SU-DHL-6 (cell line): ENCODE results near the gene RPS6KL1.
"Not testable (repeated sequence)": the region's sequence is repeated elsewhere in the genome, so short reads cannot be mapped to it uniquely, and the experiment has no call there.

ENCODE experiments used
- H2AFZ ChIP-seq: fragments of 200-600 bp; sonication (generic); 2 replicates; pipeline ENCODE4 v1.6.1; 2014; ENCODE audit warnings: low read depth, mild to moderate bottlenecking, moderate library complexity, mixed read lengths, antibody characterized with exemption, low read length; ENCODE audit not compliant: severe bottlenecking
- H3F3A ChIP-seq: fragments of 200-600 bp; shearing (Covaris generic); 2 replicates; pipeline ENCODE4 v1.6.0; 2016; ENCODE audit warnings: antibody characterized with exemption, mild to moderate bottlenecking; ENCODE audit not compliant: insufficient read depth
- H3K27ac ChIP-seq: fragments of 200-600 bp; sonication (generic); 2 replicates; pipeline ENCODE4 v1.5.1; 2016; ENCODE audit warnings: low read depth, mild to moderate bottlenecking, low read length, moderate library complexity, mixed read lengths
- H3K27me3 ChIP-seq: fragments of 200-600 bp; sonication (generic), shearing (Covaris generic); 2 replicates; pipeline ENCODE4 v1.6.0; 2014; ENCODE audit warnings: mild to moderate bottlenecking, low read length
- H3K36me3 ChIP-seq: fragments of 200-600 bp; sonication (generic); 2 replicates; pipeline ENCODE4 v1.6.1; 2014; ENCODE audit warnings: mild to moderate bottlenecking, low read length, mixed read lengths
- H3K4me2 ChIP-seq: fragments of 300-600, 200-600 bp; shearing (Covaris generic), sonication (generic); 2 replicates; pipeline ENCODE4 v1.6.0; 2014; ENCODE audit warnings: low read length, low read depth, mild to moderate bottlenecking; ENCODE audit not compliant: poor library complexity, severe bottlenecking
- H3K4me3 ChIP-seq: fragments of 200-600 bp; sonication (generic); 2 replicates; pipeline ENCODE4 v1.5.1; 2014; ENCODE audit warnings: antibody characterized with exemption, low read length, mild to moderate bottlenecking, mixed read lengths; ENCODE audit not compliant: insufficient read depth, poor library complexity, severe bottlenecking
- H3K79me2 ChIP-seq: fragments of 200-600 bp; sonication (generic); 2 replicates; pipeline ENCODE4 v1.6.1; 2014; ENCODE audit warnings: mild to moderate bottlenecking, low read length, moderate library complexity; ENCODE audit not compliant: insufficient read depth
- H3K9ac ChIP-seq: fragments of 200-600 bp; sonication (generic); 2 replicates; pipeline ENCODE4 v1.7.0; 2014; ENCODE audit warnings: mild to moderate bottlenecking, low read length
- H3K9me2 ChIP-seq: fragments of 200-600 bp; sonication (generic); replicated peaks from 2 replicates; pipeline ENCODE4 v1.6.1; 2014; ENCODE audit warnings: low read length; ENCODE audit not compliant: insufficient read depth
- H3K9me3 ChIP-seq: fragments of 200-600 bp; sonication (generic); 2 replicates; pipeline ENCODE4 v1.6.1; 2014; ENCODE audit warnings: low read length, mixed read lengths; ENCODE audit not compliant: insufficient read depth
- H4K20me1 ChIP-seq: fragments of 200-600 bp; sonication (generic); 2 replicates; pipeline ENCODE4 v1.6.1; 2014; ENCODE audit warnings: low read depth, mild to moderate bottlenecking, antibody characterized with exemption, low read length, moderate library complexity, mixed read lengths
- EZH2phosphoT487 ChIP-seq: fragments of 200-600 bp; sonication (generic), shearing (Covaris generic); conservative IDR thresholded peaks from 2 replicates; pipeline ENCODE4 v1.6.1; 2018; ENCODE audit warnings: mild to moderate bottlenecking, antibody characterized with exemption, low read length, moderate library complexity, mixed read lengths
- TF ChIP-seq, protein P1 (sequence below): fragments of 200-600 bp; sonication (generic); IDR thresholded peaks from one replicate; pipeline ENCODE4 v1.5.1; 2017; ENCODE audit warnings: antibody characterized with exemption, mild to moderate bottlenecking, low read length, moderate library complexity; ENCODE audit not compliant: insufficient read depth, poor library complexity, severe bottlenecking

Gene RPS6KL1

DNA sequence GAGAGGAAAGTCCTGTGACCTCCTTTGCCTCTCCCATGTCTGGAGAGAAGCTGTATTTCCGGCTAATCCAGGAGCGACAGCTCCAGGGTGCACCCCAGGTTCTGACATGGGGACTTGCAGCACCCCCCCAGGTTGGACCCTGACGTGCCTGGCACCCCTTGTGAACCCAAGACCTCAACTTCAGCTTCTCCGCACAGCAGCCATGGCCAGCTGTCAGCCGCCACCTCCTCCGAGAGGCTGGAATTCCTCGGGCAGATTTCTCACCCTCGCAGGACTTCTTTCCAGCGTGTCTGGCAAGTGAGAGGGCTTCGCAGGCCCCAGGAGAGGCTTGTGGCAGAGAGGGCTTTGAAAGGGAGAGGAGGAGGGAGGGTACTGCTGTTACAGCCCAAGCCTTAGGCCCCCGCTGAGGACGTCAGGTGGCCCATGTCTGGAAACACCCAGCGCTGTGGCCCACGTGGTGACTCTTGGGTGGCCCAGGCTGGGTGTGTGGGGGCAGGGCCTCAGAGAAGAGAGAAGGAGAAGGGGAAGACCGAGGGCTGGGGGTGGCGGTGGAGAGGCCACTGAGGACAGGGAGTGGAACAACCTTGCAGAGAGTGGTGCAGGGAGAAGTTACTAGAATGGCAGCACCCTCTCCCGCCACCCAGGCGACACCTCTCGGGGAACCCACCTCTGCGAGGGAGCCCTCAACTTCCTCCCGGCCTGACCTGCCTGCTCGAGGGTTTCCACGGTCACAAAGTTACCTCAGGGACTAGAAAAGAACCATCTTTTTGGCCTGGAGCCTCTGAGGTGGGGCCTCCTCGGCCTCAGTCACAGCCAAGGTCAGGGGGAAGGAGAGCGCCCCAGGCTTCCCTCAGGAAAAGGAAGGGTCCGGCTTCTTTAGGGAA lies 11.7 kb upstream of the RPS6KL1 start:
- no peaks in the 10 kb centered on the region for H4K20me1 ChIP-seq
- H3K27me3 ChIP-seq, result no peaks in the 10 kb centered on the region
- no peak overlapping the region for H3K4me2 ChIP-seq
- no peaks in the 10 kb centered on the region for H3K36me3 ChIP-seq
- no peak overlapping the region for H2AFZ ChIP-seq
- no peak overlapping the region for H3K4me3 ChIP-seq
- no peaks in the 10 kb centered on the region for H3K9me2 ChIP-seq
- H3K9me3 ChIP-seq, result no peaks in the 10 kb centered on the region
- no peak overlapping the region for H3K9ac ChIP-seq
- H3K79me2 ChIP-seq, result no peaks in the 10 kb centered on the region
- H3K27ac ChIP-seq, result no peak overlapping the region
- no peak for TF ChIP-seq EZH2phosphoT487
- TF ChIP-seq, protein P1, sequence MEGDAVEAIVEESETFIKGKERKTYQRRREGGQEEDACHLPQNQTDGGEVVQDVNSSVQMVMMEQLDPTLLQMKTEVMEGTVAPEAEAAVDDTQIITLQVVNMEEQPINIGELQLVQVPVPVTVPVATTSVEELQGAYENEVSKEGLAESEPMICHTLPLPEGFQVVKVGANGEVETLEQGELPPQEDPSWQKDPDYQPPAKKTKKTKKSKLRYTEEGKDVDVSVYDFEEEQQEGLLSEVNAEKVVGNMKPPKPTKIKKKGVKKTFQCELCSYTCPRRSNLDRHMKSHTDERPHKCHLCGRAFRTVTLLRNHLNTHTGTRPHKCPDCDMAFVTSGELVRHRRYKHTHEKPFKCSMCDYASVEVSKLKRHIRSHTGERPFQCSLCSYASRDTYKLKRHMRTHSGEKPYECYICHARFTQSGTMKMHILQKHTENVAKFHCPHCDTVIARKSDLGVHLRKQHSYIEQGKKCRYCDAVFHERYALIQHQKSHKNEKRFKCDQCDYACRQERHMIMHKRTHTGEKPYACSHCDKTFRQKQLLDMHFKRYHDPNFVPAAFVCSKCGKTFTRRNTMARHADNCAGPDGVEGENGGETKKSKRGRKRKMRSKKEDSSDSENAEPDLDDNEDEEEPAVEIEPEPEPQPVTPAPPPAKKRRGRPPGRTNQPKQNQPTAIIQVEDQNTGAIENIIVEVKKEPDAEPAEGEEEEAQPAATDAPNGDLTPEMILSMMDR, result no peak
- H3F3A ChIP-seq, result no peaks in the 10 kb centered on the region

DNA sequence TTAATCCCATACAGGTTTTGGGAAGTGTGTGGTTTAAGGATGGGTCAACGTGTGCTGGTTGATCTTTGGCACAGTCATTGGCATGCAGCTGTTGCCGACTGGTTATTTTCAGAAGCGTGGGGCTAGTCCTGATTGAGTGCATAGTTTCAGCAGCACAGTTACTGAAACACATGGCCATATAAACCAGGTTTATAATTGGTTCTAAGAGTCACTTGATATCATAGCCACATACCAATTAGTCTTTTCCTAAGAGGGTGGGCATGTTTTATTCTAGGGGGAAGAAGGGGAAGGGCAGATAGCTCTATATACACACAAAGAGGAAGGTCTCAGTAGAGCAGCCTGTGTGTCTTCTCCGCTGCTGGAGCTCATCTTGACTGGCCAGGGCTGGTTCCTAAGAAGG lies 11.0 kb upstream of the RPS6KL1 start:
- no peak overlapping the region for H3K4me2 ChIP-seq
- no peaks in the 10 kb centered on the region for H4K20me1 ChIP-seq
- no peaks in the 10 kb centered on the region for H3K27me3 ChIP-seq
- H3K9me2 ChIP-seq, result no peaks in the 10 kb centered on the region
- H3K9me3 ChIP-seq, result no peaks in the 10 kb centered on the region
- no peaks in the 10 kb centered on the region for H3K79me2 ChIP-seq
- H3K27ac ChIP-seq, result no peak overlapping the region
- H3F3A ChIP-seq, result no peaks in the 10 kb centered on the region
- TF ChIP-seq, protein P1, result no peak
- no peak for TF ChIP-seq EZH2phosphoT487
- no peak overlapping the region for H2AFZ ChIP-seq
- H3K36me3 ChIP-seq, result no peaks in the 10 kb centered on the region
- H3K4me3 ChIP-seq, result no peak overlapping the region
- H3K9ac ChIP-seq, result no peak overlapping the region

DNA sequence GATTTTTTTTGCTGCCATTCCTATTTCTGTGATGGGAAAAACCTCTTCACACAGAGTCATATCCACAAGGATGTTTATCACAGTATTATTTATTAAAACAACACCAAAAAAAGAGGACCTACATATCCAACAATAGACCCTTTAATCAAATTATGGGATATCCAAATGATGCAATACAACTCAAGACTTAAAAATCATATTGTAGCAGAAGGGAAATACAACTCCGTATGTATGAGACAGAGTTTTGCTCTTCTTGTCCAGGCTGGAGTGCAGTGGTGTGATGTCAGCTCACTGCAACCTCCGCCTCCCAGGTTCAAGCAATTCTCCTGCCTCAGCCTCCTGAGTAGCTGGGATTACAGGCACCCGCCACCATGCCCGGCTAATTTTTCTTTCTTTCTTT lies 9.9 kb upstream of the RPS6KL1 start:
- H3K4me2 ChIP-seq, H3K27ac ChIP-seq, H3K27me3 ChIP-seq, H3F3A ChIP-seq, H4K20me1 ChIP-seq, H3K9ac ChIP-seq, H3K36me3 ChIP-seq, H3K9me2 ChIP-seq, H3K79me2 ChIP-seq, H3K9me3 ChIP-seq, H2AFZ ChIP-seq, H3K4me3 ChIP-seq: not testable (repeated sequence)

DNA sequence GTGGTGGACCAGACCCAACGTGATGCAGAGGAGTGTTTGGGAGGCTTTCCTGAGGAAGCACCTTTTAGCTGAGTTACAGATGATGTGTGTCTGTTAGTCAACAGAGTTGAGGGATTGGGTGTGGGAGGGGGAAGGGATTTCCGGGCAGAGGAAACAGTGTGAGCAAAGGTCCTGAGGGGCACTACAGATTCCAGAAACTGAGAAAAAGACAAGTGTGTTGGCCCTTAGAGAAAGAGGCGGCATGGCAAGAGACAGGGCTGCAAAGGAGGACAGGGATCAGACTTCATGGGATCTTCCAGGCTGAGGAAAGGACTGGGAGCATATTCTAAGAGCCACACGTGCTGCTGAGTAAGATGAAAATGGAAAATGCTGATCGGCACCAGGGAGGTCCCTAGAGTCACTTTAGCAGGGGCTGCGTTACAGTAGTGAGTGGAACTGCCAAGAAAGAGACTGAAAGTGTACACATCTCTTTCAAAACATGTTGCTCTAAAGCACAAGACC lies 9.4 kb upstream of the RPS6KL1 start:
- TF ChIP-seq EZH2phosphoT487, result no peak
- TF ChIP-seq, protein P1, result no peak
- Histone ChIP-seq H3F3A (no peaks in the 10 kb centered on the region), H3K4me2 (no peak overlapping the region), H3K9me2 (no peaks in the 10 kb centered on the region), H3K27ac (no peak overlapping the region), H3K79me2 (no peaks in the 10 kb centered on the region), H3K4me3 (no peak overlapping the region), H2AFZ (no peak overlapping the region), H3K27me3 (no peaks in the 10 kb centered on the region), H3K9me3 (no peaks in the 10 kb centered on the region), H4K20me1 (no peaks in the 10 kb centered on the region), H3K36me3 (no peaks in the 10 kb centered on the region), H3K9ac (no peak overlapping the region)

DNA sequence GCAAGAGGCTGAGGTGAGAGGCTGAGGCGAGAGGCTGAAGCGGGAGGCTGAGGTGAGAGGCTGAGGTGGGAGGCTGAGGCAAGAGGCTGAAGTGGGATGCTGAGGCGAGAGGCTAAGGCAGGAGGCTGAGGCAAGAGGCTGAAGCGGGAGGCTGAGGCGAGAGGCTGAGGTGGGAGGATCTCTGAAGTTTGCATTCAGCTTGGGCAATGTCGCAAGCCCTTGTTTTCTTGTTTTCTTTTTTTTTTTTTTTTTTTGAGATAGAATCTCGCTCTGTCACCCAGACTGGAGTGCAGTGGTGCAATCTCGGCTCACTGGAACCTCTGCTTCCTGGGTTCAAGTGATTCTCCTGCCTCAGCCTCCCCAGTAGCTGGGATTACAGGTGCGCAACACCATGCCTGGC lies 8.7 kb upstream of the RPS6KL1 start:
- H3K79me2 ChIP-seq, result not testable (repeated sequence)

More for the DNA sequence above, 8.7 kb upstream of the RPS6KL1 start:
- not testable (repeated sequence) for H2AFZ ChIP-seq, H3K36me3 ChIP-seq, H3F3A ChIP-seq, H3K9me3 ChIP-seq, H3K27me3 ChIP-seq, H3K9me2 ChIP-seq, H3K9ac ChIP-seq, H4K20me1 ChIP-seq, H3K27ac ChIP-seq, H3K4me3 ChIP-seq, H3K4me2 ChIP-seq
